ENCODE data around the gene TICRR. TPM values are rescaled to one million over a fixed set of nuclear protein-coding genes. Genes with fewer than 3 reads are reported as not detected.

The TICRR gene
- total RNA-seq, 1 experiment from 2014 or later: 8.5 TPM

GRCh38 chr15:89653578-89653977, 78.3 kb downstream of the TICRR start:
- ChIA-PET CTCF (no interaction called here), POLR2A (no interaction called here)
- H3K27me3 Mint-ChIP-seq (ENCODE audit: insufficient read depth, unreplicated experiment): peaks cover 21% of the 10 kb centered on the region
- no peak for DNase-seq (ENCODE audit: unreplicated experiment)
- BruUV-seq (replicated peaks): no TSS peak
- H3K4me1 Mint-ChIP-seq (ENCODE audit: insufficient read depth, unreplicated experiment): no peaks in the 10 kb centered on the region
- TF ChIP-seq, protein P1, sequence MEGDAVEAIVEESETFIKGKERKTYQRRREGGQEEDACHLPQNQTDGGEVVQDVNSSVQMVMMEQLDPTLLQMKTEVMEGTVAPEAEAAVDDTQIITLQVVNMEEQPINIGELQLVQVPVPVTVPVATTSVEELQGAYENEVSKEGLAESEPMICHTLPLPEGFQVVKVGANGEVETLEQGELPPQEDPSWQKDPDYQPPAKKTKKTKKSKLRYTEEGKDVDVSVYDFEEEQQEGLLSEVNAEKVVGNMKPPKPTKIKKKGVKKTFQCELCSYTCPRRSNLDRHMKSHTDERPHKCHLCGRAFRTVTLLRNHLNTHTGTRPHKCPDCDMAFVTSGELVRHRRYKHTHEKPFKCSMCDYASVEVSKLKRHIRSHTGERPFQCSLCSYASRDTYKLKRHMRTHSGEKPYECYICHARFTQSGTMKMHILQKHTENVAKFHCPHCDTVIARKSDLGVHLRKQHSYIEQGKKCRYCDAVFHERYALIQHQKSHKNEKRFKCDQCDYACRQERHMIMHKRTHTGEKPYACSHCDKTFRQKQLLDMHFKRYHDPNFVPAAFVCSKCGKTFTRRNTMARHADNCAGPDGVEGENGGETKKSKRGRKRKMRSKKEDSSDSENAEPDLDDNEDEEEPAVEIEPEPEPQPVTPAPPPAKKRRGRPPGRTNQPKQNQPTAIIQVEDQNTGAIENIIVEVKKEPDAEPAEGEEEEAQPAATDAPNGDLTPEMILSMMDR (IDR thresholded peaks at IDR 0.05; ENCODE audit: unreplicated experiment): no peak
- no peak overlapping the region for H3K27ac Mint-ChIP-seq (ENCODE audit: low read depth, unreplicated experiment)
- no peak overlapping the region for H3K4me3 Mint-ChIP-seq (ENCODE audit: unreplicated experiment)
- no peaks in the 10 kb centered on the region for H3K36me3 Mint-ChIP-seq (ENCODE audit: insufficient read depth, unreplicated experiment)
- H3K9me3 Mint-ChIP-seq (ENCODE audit: unreplicated experiment): no peaks in the 10 kb centered on the region
- intact Hi-C loops (cut with micrococcal nuclease): no loop called here

- Mint-ChIP-seq H3K36me3 (ENCODE audit: insufficient read depth, unreplicated experiment) (no peaks in the 10 kb centered on the region), H3K27ac (ENCODE audit: low read depth, unreplicated experiment) (no peak overlapping the region), H3K4me1 (ENCODE audit: insufficient read depth, unreplicated experiment) (no peaks in the 10 kb centered on the region), H3K4me3 (ENCODE audit: unreplicated experiment) (peak overlapping the region; percentile 62), H3K9me3 (ENCODE audit: unreplicated experiment) (no peaks in the 10 kb centered on the region), H3K27me3 (ENCODE audit: insufficient read depth, unreplicated experiment) (peaks cover 21% of the 10 kb centered on the region)
- ChIA-PET POLR2A (interaction anchor here (0.9 kb wide), 1 partner anchor 31 kb away, joined by 3 read pairs; no protein-coding TSS in a partner anchor), CTCF (interaction anchor here (0.8 to 1.1 kb wide), 2 partner anchors 42 to 212 kb away, joined by 3 to 4 read pairs; no protein-coding TSS in a partner anchor)
- intact Hi-C loops (cut with micrococcal nuclease): no loop called here
- peak; percentile 42 for DNase-seq (ENCODE audit: unreplicated experiment)
- BruUV-seq (replicated peaks): no TSS peak
- TF ChIP-seq, protein P1 (IDR thresholded peaks at IDR 0.05; ENCODE audit: unreplicated experiment): no peak
Measured at GRCh38 chr15:89654301-89654761, 79.1 kb downstream of the TICRR start.

DNA sequence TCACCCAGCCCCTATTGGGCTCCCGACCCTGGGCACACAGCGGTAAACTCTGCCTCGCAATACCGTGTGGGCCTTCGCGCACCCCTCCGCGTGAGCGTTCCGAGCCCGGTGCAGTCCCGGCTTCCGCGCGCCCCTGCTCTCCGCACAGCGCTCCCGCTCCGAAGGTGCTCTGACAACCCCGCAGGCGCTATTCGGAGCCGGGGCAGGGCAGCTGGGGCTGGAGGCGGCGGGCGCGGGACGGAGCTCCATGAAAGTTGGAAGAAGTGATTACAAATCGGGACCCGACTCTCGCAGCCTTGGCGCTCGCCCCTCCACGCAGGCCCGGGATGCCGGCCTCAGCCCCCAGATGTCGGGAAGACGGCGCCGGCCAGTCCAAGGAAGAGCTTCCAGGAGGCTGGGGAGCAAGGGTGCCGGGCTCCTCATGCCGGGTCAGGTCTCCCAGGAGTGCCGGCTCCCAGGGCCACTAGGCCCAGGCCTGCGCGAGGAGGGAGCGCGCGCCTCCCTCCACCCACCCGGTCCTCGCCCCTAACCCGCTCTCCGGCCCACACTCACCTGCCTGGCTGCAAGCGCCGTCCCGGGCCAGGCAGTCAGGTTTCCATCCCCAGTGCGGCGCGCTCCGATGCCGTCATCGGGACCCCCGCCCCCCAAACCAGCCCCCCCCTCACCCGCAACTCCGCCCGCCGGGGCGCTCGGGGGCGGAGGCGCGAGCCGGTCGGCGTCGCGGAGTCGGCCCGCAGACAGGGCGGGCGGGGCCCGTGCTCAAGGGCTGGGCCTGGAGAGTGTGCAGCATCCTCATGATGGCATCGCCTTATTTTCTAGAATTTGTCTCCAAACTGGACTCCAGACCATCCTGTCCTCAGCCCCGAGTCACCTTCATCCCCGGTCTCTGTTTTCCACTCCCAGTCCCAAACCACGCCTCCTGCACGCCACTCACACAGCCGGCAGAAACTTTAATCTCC, 79.9 kb downstream of the TICRR start, which contains the start of gene KIF7:
Gene KIF7 (minus strand): TSS at position 621 of the 959 bp plus-strand sequence. CDS start 2,537 bp downstream, outside the sequence.
- H3K36me3 Mint-ChIP-seq (ENCODE audit: insufficient read depth, unreplicated experiment): no peaks in the 10 kb centered on the region
- TF ChIP-seq, protein P1 (IDR thresholded peaks at IDR 0.05; ENCODE audit: unreplicated experiment): no peak
- POLR2A ChIA-PET: interaction anchor here (0.9 kb wide), 1 partner anchor 30 kb away, joined by 3 read pairs; no protein-coding TSS in a partner anchor
- BruUV-seq (replicated peaks): no TSS peak
- H3K4me1 Mint-ChIP-seq (ENCODE audit: insufficient read depth, unreplicated experiment): no peaks in the 10 kb centered on the region
- no peak for DNase-seq (ENCODE audit: unreplicated experiment)
- peak within 1 kb of the TSS; percentile 62 for H3K4me3 Mint-ChIP-seq (ENCODE audit: unreplicated experiment)
- H3K27me3 Mint-ChIP-seq (ENCODE audit: insufficient read depth, unreplicated experiment): peaks cover 21% of the 10 kb centered on the region
- intact Hi-C loops (cut with micrococcal nuclease): no loop called here
- no peak within 1 kb of the TSS for H3K27ac Mint-ChIP-seq (ENCODE audit: low read depth, unreplicated experiment)
- CTCF ChIA-PET: interaction anchor here (0.8 to 1.1 kb wide), 2 partner anchors 43 to 212 kb away, joined by 3 to 4 read pairs; no protein-coding TSS in a partner anchor
- H3K9me3 Mint-ChIP-seq (ENCODE audit: unreplicated experiment): no peaks in the 10 kb centered on the region

DNA sequence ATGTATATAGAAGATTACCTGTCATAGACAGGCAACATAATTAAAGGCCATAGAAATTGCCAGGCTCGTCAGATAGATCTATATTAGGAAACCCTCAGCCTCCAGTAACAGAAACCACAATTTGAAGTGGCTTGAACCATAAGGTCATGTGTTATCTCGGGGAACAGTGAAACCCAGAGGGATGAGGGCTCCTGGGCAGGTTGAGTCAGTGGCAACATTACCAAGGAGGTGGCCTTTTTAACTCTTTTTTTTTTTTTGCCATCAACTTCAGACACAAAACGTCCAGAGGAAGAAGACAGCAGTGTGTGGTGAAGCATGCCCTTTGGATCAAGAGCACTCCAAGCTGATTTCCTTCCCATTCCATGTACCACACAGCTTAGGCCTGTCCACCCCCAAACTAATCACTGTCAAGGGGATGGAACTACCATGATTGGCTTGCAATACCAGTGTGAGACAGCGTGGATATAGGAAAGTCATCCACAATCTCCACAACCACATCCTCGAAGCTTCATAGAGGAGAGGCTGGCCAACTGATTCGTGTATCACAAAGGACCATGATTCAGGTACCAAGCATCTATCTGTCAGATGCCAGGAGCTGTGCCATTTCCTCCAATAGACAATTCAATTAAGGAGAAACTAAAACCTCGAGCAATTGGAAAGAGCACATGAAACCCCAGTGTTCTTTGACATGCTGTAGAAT, 81.0 kb downstream of the TICRR start:
- H3K27me3 Mint-ChIP-seq (ENCODE audit: insufficient read depth, unreplicated experiment): peaks cover 21% of the 10 kb centered on the region
- CTCF ChIA-PET: interaction anchor here (0.6 kb wide), 1 partner anchor 24 kb away, joined by 3 read pairs; no protein-coding TSS in a partner anchor
- no peak for DNase-seq (ENCODE audit: unreplicated experiment)
- no peaks in the 10 kb centered on the region for H3K9me3 Mint-ChIP-seq (ENCODE audit: unreplicated experiment)
- TF ChIP-seq, protein P1 (IDR thresholded peaks at IDR 0.05; ENCODE audit: unreplicated experiment): no peak
- H3K27ac Mint-ChIP-seq (ENCODE audit: low read depth, unreplicated experiment): no peak overlapping the region
- no TSS peak for BruUV-seq (replicated peaks)
- H3K4me3 Mint-ChIP-seq (ENCODE audit: unreplicated experiment): no peak overlapping the region
- POLR2A ChIA-PET: no interaction called here
- H3K36me3 Mint-ChIP-seq (ENCODE audit: insufficient read depth, unreplicated experiment): no peaks in the 10 kb centered on the region
- intact Hi-C loops (cut with micrococcal nuclease): no loop called here
- no peaks in the 10 kb centered on the region for H3K4me1 Mint-ChIP-seq (ENCODE audit: insufficient read depth, unreplicated experiment)
